Measurements from ENCODE around the gene LMX1A.

LMX1A gene

GRCh38 chr1:165226326-165226725, 130.2 kb downstream of the LMX1A start:
- WGBS = 65% methylated on average over 2 of the region's 2 CpGs
- Histone ChIP-seq H3K9ac (ENCODE audit: low read length) (no peak overlapping the region), H3K14ac (ENCODE audit: low read length in 2 of 2) (no peak overlapping the region), H3K4me3 (ENCODE audit: insufficient read depth in 1 of 2, low read depth in 1 of 2, low read length in 2 of 2) (no peak overlapping the region), H4K8ac (ENCODE audit: low read length) (no peak overlapping the region), H3K4me2 (ENCODE audit: low read length, poor library complexity, severe bottlenecking) (no peak overlapping the region), H3K23ac (ENCODE audit: low read length in 2 of 2) (no peak overlapping the region), H3K18ac (ENCODE audit: low read depth in 1 of 2, low read length in 2 of 2) (no peak overlapping the region), H3K79me1 (replicated peaks; ENCODE audit: low read length, poor library complexity, severe bottlenecking) (no peaks in the 10 kb centered on the region), H2BK15ac (ENCODE audit: low read depth, poor library complexity, severe bottlenecking) (no peak overlapping the region), H3K4ac (ENCODE audit: low read depth in 1 of 2, low read length in 2 of 2) (no peak overlapping the region), H2BK120ac (ENCODE audit: low read depth, low read length) (no peak overlapping the region), H2AFZ (ENCODE audit: low read depth, low read length) (no peak overlapping the region), H3K27ac (ENCODE audit: low read length, poor library complexity, severe bottlenecking) (no peak overlapping the region), H3K4me1 (ENCODE audit: control insufficient read depth, insufficient read depth, low read depth, low read length) (no peaks in the 10 kb centered on the region), H3K27me3 (ENCODE audit: control insufficient read depth in 1 of 2, insufficient read depth in 1 of 2, low read length in 2 of 2) (peaks cover 0 to 2% of the 10 kb centered on the region in 2 experiments), H3K9me3 (ENCODE audit: control insufficient read depth, low read length) (no peaks in the 10 kb centered on the region), H4K91ac (ENCODE audit: low read length) (no peak overlapping the region), H2AK5ac (ENCODE audit: low read length, severe bottlenecking) (no peak overlapping the region), H2BK5ac (ENCODE audit: low read depth, low read length, poor library complexity, severe bottlenecking) (no peak overlapping the region), H2BK12ac (ENCODE audit: low read length in 2 of 2) (no peak overlapping the region), H3K36me3 (ENCODE audit: control insufficient read depth in 1 of 2, insufficient read depth in 2 of 2, low read depth in 1 of 2, low read length in 2 of 2) (no peaks in the 10 kb centered on the region)
- no peak for DNase-seq

GRCh38 chr1:165225650-165226049, 130.9 kb downstream of the LMX1A start:
- no peaks in the 10 kb centered on the region for H3K9me3 ChIP-seq (ENCODE audit: control insufficient read depth, low read length)
- no peak overlapping the region for H2AK5ac ChIP-seq (ENCODE audit: low read length, severe bottlenecking)
- no peak overlapping the region for H3K4ac ChIP-seq (ENCODE audit: low read depth in 1 of 2, low read length in 2 of 2)
- no peak overlapping the region for H3K14ac ChIP-seq (ENCODE audit: low read length in 2 of 2)
- no peaks in the 10 kb centered on the region for H3K36me3 ChIP-seq (ENCODE audit: control insufficient read depth in 1 of 2, insufficient read depth in 2 of 2, low read depth in 1 of 2, low read length in 2 of 2)
- H2BK120ac ChIP-seq (ENCODE audit: low read depth, low read length) = no peak overlapping the region
- H3K27me3 ChIP-seq (ENCODE audit: control insufficient read depth in 1 of 2, insufficient read depth in 1 of 2, low read length in 2 of 2) = peaks cover 0 to 2% of the 10 kb centered on the region in 2 experiments
- H2BK12ac ChIP-seq (ENCODE audit: low read length in 2 of 2) = no peak overlapping the region
- H3K18ac ChIP-seq (ENCODE audit: low read depth in 1 of 2, low read length in 2 of 2) = no peak overlapping the region
- no peaks in the 10 kb centered on the region for H3K4me1 ChIP-seq (ENCODE audit: control insufficient read depth, insufficient read depth, low read depth, low read length)
- no CpG with 5 or more reads among the region's 1 CpG for WGBS
- no peak for DNase-seq
- H3K23ac ChIP-seq (ENCODE audit: low read length in 2 of 2) = no peak overlapping the region
- H3K79me1 ChIP-seq (replicated peaks; ENCODE audit: low read length, poor library complexity, severe bottlenecking) = no peaks in the 10 kb centered on the region
- H3K27ac ChIP-seq (ENCODE audit: low read length, poor library complexity, severe bottlenecking) = no peak overlapping the region
- no peak overlapping the region for H4K8ac ChIP-seq (ENCODE audit: low read length)
- H3K9ac ChIP-seq (ENCODE audit: low read length) = no peak overlapping the region
- no peak overlapping the region for H2BK15ac ChIP-seq (ENCODE audit: low read depth, poor library complexity, severe bottlenecking)
- no peak overlapping the region for H3K4me3 ChIP-seq (ENCODE audit: insufficient read depth in 1 of 2, low read depth in 1 of 2, low read length in 2 of 2)
- H2AFZ ChIP-seq (ENCODE audit: low read depth, low read length) = no peak overlapping the region
- no peak overlapping the region for H4K91ac ChIP-seq (ENCODE audit: low read length)
- H2BK5ac ChIP-seq (ENCODE audit: low read depth, low read length, poor library complexity, severe bottlenecking) = no peak overlapping the region
- no peak overlapping the region for H3K4me2 ChIP-seq (ENCODE audit: low read length, poor library complexity, severe bottlenecking)

GRCh38 chr1:165225062-165225461, 131.5 kb downstream of the LMX1A start:
- DNase-seq = no peak
- Histone ChIP-seq H3K27me3 (ENCODE audit: control insufficient read depth in 1 of 2, insufficient read depth in 1 of 2, low read length in 2 of 2) (peaks cover 0 to 2% of the 10 kb centered on the region in 2 experiments), H3K9ac (ENCODE audit: low read length) (no peak overlapping the region), H3K4me2 (ENCODE audit: low read length, poor library complexity, severe bottlenecking) (no peak overlapping the region), H3K23ac (ENCODE audit: low read length in 2 of 2) (no peak overlapping the region), H3K4me3 (ENCODE audit: insufficient read depth in 1 of 2, low read depth in 1 of 2, low read length in 2 of 2) (no peak overlapping the region), H2BK120ac (ENCODE audit: low read depth, low read length) (no peak overlapping the region), H4K91ac (ENCODE audit: low read length) (no peak overlapping the region), H3K18ac (ENCODE audit: low read depth in 1 of 2, low read length in 2 of 2) (no peak overlapping the region), H2AFZ (ENCODE audit: low read depth, low read length) (no peak overlapping the region), H3K14ac (ENCODE audit: low read length in 2 of 2) (no peak overlapping the region), H2BK15ac (ENCODE audit: low read depth, poor library complexity, severe bottlenecking) (no peak overlapping the region), H3K9me3 (ENCODE audit: control insufficient read depth, low read length) (no peaks in the 10 kb centered on the region), H4K8ac (ENCODE audit: low read length) (no peak overlapping the region), H3K36me3 (ENCODE audit: control insufficient read depth in 1 of 2, insufficient read depth in 2 of 2, low read depth in 1 of 2, low read length in 2 of 2) (no peaks in the 10 kb centered on the region), H2BK5ac (ENCODE audit: low read depth, low read length, poor library complexity, severe bottlenecking) (no peak overlapping the region), H3K27ac (ENCODE audit: low read length, poor library complexity, severe bottlenecking) (no peak overlapping the region), H3K79me1 (replicated peaks; ENCODE audit: low read length, poor library complexity, severe bottlenecking) (no peaks in the 10 kb centered on the region), H2AK5ac (ENCODE audit: low read length, severe bottlenecking) (no peak overlapping the region), H2BK12ac (ENCODE audit: low read length in 2 of 2) (no peak overlapping the region), H3K4ac (ENCODE audit: low read depth in 1 of 2, low read length in 2 of 2) (no peak overlapping the region), H3K4me1 (ENCODE audit: control insufficient read depth, insufficient read depth, low read depth, low read length) (no peaks in the 10 kb centered on the region)
- WGBS = 67% methylated on average over 2 of the region's 3 CpGs

- Histone ChIP-seq H3K18ac (ENCODE audit: low read depth in 1 of 2, low read length in 2 of 2) (no peak overlapping the region), H2AK5ac (ENCODE audit: low read length, severe bottlenecking) (no peak overlapping the region), H3K4me3 (ENCODE audit: insufficient read depth in 1 of 2, low read depth in 1 of 2, low read length in 2 of 2) (no peak overlapping the region), H3K27ac (ENCODE audit: low read length, poor library complexity, severe bottlenecking) (no peak overlapping the region), H2BK15ac (ENCODE audit: low read depth, poor library complexity, severe bottlenecking) (no peak overlapping the region), H3K27me3 (ENCODE audit: control insufficient read depth in 1 of 2, insufficient read depth in 1 of 2, low read length in 2 of 2) (no peaks in the 10 kb centered on the region), H3K23ac (ENCODE audit: low read length in 2 of 2) (no peak overlapping the region), H4K91ac (ENCODE audit: low read length) (no peak overlapping the region), H2BK12ac (ENCODE audit: low read length in 2 of 2) (no peak overlapping the region), H2BK120ac (ENCODE audit: low read depth, low read length) (no peak overlapping the region), H4K8ac (ENCODE audit: low read length) (no peak overlapping the region), H3K4ac (ENCODE audit: low read depth in 1 of 2, low read length in 2 of 2) (no peak overlapping the region), H3K4me2 (ENCODE audit: low read length, poor library complexity, severe bottlenecking) (no peak overlapping the region), H3K14ac (ENCODE audit: low read length in 2 of 2) (no peak overlapping the region), H2AFZ (ENCODE audit: low read depth, low read length) (no peak overlapping the region), H3K9me3 (ENCODE audit: control insufficient read depth, low read length) (no peaks in the 10 kb centered on the region), H3K79me1 (replicated peaks; ENCODE audit: low read length, poor library complexity, severe bottlenecking) (no peaks in the 10 kb centered on the region), H3K36me3 (ENCODE audit: control insufficient read depth in 1 of 2, insufficient read depth in 2 of 2, low read depth in 1 of 2, low read length in 2 of 2) (no peaks in the 10 kb centered on the region), H2BK5ac (ENCODE audit: low read depth, low read length, poor library complexity, severe bottlenecking) (no peak overlapping the region), H3K9ac (ENCODE audit: low read length) (no peak overlapping the region), H3K4me1 (ENCODE audit: control insufficient read depth, insufficient read depth, low read depth, low read length) (no peaks in the 10 kb centered on the region)
- no peak for DNase-seq
- WGBS = 72% methylated on average over 1 of the region's 2 CpGs
Measured at GRCh38 chr1:165224504-165224903, 132.0 kb downstream of the LMX1A start.

All from mesenchymal stem cell (in vitro differentiated cells and primary cell).